Measurements from ENCODE around the gene KCTD5. TPM values are rescaled to one million over a fixed set of nuclear protein-coding genes. Genes with fewer than 3 reads are reported as not detected.
A peak's percentile ranks its signal among the peaks of the same experiment; 100 is the strongest.
"Not testable (repeated sequence)": the region's sequence is repeated elsewhere in the genome, so short reads cannot be mapped to it uniquely, and the experiment has no call there.

KCTD5 gene
- total and polyA plus RNA-seq, 4 donors, result 9.7 to 15.5 (median 13.7) TPM

DNA sequence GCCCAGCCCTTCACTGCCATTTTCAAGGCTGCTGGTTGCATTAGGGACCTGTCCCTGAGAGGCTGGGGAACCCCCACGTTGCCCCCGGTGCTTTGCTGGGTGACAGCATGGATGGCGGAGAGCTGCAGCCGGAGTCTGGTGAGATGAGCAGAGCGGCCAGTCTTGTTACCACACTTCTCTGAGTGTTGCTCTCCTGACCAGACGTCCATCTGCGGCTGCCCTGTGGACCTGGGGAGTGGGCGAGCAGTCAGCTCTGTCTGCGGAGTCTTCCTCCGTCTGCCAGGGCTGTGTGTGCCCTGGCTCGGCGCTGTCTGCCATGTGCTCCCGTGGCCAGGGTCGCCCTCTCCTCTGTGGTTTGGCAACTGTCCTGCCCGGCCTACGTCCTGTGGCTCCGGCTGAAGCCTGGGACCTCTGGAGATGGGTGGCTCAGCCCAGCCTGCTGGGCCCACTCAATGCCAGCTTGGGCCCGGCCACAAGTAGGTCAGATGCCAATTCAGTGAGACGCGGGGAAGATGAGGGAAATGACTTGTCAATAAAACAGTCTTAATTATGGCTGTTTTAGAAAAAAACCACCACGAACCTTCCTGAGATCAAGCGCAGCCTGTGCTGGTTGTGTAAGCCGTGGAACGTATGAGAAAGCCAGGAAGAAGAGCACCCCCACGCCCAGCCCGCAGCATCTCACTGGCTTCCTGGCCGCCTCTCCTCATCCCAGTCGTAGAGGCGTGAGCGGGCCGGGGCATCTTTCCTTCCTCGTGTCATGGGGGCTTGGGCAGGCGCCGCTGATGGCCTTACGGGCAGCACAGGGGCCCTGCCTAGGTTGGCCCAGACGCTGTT, 7.9 kb downstream of the KCTD5 start:
- intact Hi-C loops (cut with DNase I), result no loop called here
- Histone ChIP-seq H3K36me3 (ENCODE audit: control insufficient read depth in 1 of 2, insufficient read depth in 2 of 2, low read length in 1 of 2) (no peaks in the 10 kb centered on the region), H3K27me3 (ENCODE audit: control insufficient read depth in 1 of 2, insufficient read depth in 2 of 2, low read length in 1 of 2) (no peaks in the 10 kb centered on the region), H3K4me1 (ENCODE audit: control insufficient read depth in 1 of 2, insufficient read depth in 2 of 2, low read length in 2 of 2) (no peaks in the 10 kb centered on the region), H3K4me3 (ENCODE audit: low read length in 2 of 2) (no peak overlapping the region), H3K27ac (ENCODE audit: low read depth in 1 of 2, low read length in 2 of 2) (no peak overlapping the region), H3K9me3 (ENCODE audit: control insufficient read depth, low read length) (no peaks in the 10 kb centered on the region)
- ATAC-seq (ENCODE audit: low FRiP score), result no peak
- DNase-seq, result peak in 1 of 2 donors; percentile 69
- 86 to 87% methylated on average over 36 of the region's 36 CpGs for WGBS, 2 donors

DNA sequence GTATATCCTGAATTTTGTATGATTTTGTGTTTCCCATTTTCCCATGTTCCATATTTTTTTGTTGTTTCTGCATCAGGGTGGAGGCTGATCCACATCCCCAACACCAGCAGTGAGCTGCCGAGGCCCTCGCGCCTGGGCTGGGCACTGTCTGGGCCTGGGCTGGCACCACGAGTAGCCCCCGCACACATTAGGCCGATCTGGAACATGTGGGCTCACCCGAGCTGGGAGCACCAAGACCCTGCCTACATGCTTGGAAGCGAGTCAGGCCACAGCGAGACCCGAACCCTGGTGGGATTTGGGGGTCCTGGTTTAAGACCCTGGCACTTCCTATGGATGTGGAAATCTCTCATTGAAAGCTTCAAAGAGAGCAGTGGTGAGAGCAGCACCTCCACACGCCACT, 8.5 kb downstream of the KCTD5 start:
- Histone ChIP-seq H3K36me3 (ENCODE audit: control insufficient read depth in 1 of 2, insufficient read depth in 2 of 2, low read length in 1 of 2) (no peaks in the 10 kb centered on the region), H3K27ac (ENCODE audit: low read depth in 1 of 2, low read length in 2 of 2) (no peak overlapping the region), H3K4me3 (ENCODE audit: low read length in 2 of 2) (no peak overlapping the region), H3K9me3 (ENCODE audit: control insufficient read depth, low read length) (no peaks in the 10 kb centered on the region), H3K4me1 (ENCODE audit: control insufficient read depth in 1 of 2, insufficient read depth in 2 of 2, low read length in 2 of 2) (no peaks in the 10 kb centered on the region), H3K27me3 (ENCODE audit: control insufficient read depth in 1 of 2, insufficient read depth in 2 of 2, low read length in 1 of 2) (no peaks in the 10 kb centered on the region)
- ATAC-seq (ENCODE audit: low FRiP score) (no peak), DNase-seq (no peak)
- 92 to 93% methylated on average over 11 of the region's 11 CpGs for WGBS, 2 donors
- intact Hi-C loops (cut with DNase I), result no loop called here

DNA sequence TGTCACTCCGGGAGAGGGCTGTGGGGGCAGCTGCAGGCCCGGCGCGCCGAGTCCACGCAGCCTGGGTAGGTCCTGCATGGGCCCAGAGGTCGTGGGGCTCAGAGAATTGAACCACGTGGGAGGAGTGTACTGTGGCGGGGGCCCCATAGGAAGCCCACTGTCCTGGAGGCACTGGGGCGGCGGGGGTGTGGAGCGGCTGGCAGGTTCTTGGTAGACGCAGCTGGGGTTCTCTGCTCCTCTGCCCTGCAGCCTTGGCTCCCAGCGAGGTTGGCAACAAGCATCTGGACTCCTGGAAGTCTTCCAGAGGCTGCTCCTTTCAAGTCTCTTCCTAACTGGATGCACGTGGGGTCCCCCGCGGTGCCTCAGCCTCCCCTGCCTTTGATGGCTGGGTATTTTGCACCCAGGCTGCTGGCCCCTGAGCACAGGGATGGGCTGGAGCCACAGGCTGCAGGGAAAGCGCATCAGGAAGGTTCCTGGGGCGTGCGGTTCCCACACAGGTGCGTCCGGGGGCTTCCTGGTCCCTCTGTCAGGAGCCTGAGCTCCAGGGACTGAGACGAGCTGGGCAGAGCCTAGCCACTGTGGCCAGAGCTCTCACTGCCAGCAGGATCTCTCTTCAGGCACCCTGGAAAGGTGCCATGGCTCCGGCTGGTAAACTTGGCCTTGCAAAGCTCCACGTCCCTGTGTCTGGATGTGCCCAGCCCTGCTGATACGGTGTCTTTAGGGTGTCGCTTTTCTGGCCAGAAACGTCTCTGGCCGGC, 9.3 kb downstream of the KCTD5 start:
- no peak overlapping the region for H3K4me3 ChIP-seq (ENCODE audit: low read length in 2 of 2)
- H3K27ac ChIP-seq (ENCODE audit: low read depth in 1 of 2, low read length in 2 of 2), result no peak overlapping the region
- 79% methylated on average over 29 of the region's 29 CpGs for WGBS, 2 donors
- DNase-seq (no peak), ATAC-seq (ENCODE audit: low FRiP score) (no peak)
- H3K4me1 ChIP-seq (ENCODE audit: control insufficient read depth in 1 of 2, insufficient read depth in 2 of 2, low read length in 2 of 2), result no peaks in the 10 kb centered on the region
- no peaks in the 10 kb centered on the region for H3K36me3 ChIP-seq (ENCODE audit: control insufficient read depth in 1 of 2, insufficient read depth in 2 of 2, low read length in 1 of 2)
- H3K27me3 ChIP-seq (ENCODE audit: control insufficient read depth in 1 of 2, insufficient read depth in 2 of 2, low read length in 1 of 2), result no peaks in the 10 kb centered on the region
- no peaks in the 10 kb centered on the region for H3K9me3 ChIP-seq (ENCODE audit: control insufficient read depth, low read length)
- intact Hi-C loops (cut with DNase I), result no loop called here

DNA sequence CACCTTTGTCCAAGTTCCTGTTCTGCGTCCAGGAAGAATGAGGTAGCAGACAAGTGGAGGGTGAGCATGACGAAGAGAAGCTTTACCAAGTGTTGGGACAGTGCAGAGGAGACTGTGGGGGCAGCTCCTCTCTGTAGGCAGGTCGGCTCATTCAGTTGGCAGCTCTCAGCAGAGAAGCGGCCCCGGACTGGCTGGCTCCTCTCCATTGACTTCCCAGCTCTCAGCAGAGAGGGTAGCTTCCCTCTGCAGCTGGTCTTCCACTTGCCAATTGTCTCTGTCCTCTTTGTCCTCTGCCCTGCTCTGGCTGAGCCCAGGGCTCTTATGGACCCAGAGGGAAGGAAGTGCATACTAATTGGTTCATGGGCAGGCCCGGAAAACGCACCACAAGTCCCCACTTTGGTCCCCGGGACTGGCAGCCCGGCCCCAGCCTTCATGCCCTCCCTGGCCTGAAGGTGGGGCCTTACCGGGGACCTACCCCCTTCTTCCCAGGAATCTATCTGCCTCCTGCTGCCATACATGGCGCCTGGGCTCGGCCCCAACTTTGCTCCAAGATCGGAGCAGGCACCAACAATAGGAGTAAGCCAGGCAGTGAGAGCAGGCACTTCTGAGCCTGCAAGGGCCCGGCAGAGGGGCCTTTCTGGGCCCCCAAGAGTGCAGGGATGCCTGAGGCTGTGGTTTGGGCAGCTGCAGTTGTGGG, 10.1 kb downstream of the KCTD5 start:
- no peaks in the 10 kb centered on the region for H3K9me3 ChIP-seq (ENCODE audit: control insufficient read depth, low read length)
- no peak overlapping the region for H3K27ac ChIP-seq (ENCODE audit: low read depth in 1 of 2, low read length in 2 of 2)
- no peaks in the 10 kb centered on the region for H3K27me3 ChIP-seq (ENCODE audit: control insufficient read depth in 1 of 2, insufficient read depth in 2 of 2, low read length in 1 of 2)
- H3K4me3 ChIP-seq (ENCODE audit: low read length in 2 of 2), result no peak overlapping the region
- intact Hi-C loops (cut with DNase I), result no loop called here
- no peak for ATAC-seq (ENCODE audit: low FRiP score)
- H3K4me1 ChIP-seq (ENCODE audit: control insufficient read depth in 1 of 2, insufficient read depth in 2 of 2, low read length in 2 of 2), result no peaks in the 10 kb centered on the region
- H3K36me3 ChIP-seq (ENCODE audit: control insufficient read depth in 1 of 2, insufficient read depth in 2 of 2, low read length in 1 of 2), result no peaks in the 10 kb centered on the region
- WGBS, 2 donors, result 72 to 73% methylated on average over 14 of the region's 14 CpGs
- no peak for DNase-seq

DNA sequence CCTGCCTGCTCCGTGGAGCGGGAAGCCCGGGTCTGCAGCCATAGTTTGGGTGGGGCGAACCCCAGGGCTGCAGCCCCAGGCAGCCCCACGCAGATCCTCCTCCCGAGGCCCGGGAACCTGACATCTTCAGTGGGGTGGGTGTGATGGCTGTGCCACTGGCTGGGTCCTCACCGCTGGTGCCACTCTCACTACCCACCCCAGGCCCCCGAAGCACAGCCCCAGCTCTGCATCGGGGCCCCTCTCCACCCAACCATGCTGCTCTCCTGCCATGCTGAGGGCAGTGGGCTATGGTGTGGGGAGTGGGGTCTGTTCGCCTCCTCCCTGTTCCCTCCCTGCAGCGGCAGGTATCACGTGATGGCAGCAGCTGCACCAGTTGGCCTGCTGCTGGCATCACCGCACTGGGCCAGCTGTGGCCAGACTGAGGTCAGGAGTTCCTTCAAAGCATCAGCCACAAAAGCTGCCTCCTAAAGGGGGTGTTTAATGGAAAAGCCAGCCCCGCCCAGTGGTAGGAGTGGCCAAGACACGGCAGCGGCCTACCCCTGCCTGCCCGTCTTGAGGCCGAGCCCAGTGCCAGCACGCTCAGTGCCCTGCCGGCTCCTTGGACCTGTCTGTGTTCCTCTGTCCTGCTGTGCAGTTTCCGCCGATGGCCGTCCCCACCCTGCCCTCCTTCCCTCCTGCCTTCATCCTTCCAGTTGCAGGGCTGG, 10.8 kb downstream of the KCTD5 start:
- Histone ChIP-seq H3K4me1 (ENCODE audit: control insufficient read depth in 1 of 2, insufficient read depth in 2 of 2, low read length in 2 of 2) (no peaks in the 10 kb centered on the region), H3K27ac (ENCODE audit: low read depth in 1 of 2, low read length in 2 of 2) (no peak overlapping the region)
- 79 to 82% methylated on average over 24 of the region's 24 CpGs for WGBS, 2 donors

DNA sequence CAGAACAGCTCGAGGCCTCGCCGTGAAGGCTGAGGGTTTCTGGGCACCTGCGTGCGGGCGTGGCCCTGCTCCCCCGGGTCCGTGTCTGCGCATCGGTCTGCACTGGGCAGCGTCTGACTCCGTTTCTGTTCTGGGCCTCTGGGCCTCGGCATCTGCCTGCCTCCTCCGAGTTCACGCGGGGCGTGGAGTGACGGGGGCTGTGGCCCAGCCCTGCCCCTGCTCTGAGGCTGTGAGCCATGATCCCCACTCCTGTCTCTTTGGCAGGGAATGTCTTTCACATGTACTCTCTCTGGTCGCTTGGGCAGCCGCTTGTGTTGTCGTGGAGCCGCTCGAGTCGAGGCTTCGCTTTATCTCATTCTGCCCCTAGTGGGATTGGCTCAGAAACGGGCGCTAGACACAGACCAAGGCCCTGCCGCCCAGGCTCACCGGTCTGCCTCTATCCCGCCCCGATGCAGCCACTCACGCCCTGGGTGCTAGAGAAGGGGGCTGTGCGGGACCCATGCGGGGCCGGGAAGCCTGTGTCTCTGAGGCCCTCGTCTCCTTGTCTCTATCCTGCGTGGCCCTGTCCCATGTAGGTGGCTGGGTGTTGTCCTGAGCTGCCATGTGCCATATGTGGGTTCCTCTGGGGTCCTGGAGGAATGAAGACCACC, 14.4 kb downstream of the KCTD5 start:
- H3K36me3 ChIP-seq (ENCODE audit: control insufficient read depth in 1 of 2, insufficient read depth in 2 of 2, low read length in 1 of 2); H3K27me3 ChIP-seq (ENCODE audit: control insufficient read depth in 1 of 2, insufficient read depth in 2 of 2, low read length in 1 of 2); H3K9me3 ChIP-seq (ENCODE audit: control insufficient read depth, low read length); DNase-seq; H3K27ac ChIP-seq (ENCODE audit: low read depth in 1 of 2, low read length in 2 of 2); ATAC-seq (ENCODE audit: low FRiP score); H3K4me3 ChIP-seq (ENCODE audit: low read length in 2 of 2); intact Hi-C loops (cut with DNase I); H3K4me1 ChIP-seq (ENCODE audit: control insufficient read depth in 1 of 2, insufficient read depth in 2 of 2, low read length in 2 of 2): not testable (repeated sequence)
- 92% methylated on average over 30 to 35 of the region's 37 CpGs for WGBS, 2 donors

More for the DNA sequence above, 10.8 kb downstream of the KCTD5 start:
- intact Hi-C loops (cut with DNase I), result no loop called here
- H3K4me3 ChIP-seq (ENCODE audit: low read length in 2 of 2), result no peak overlapping the region
- no peaks in the 10 kb centered on the region for H3K27me3 ChIP-seq (ENCODE audit: control insufficient read depth in 1 of 2, insufficient read depth in 2 of 2, low read length in 1 of 2)
- DNase-seq (no peak), ATAC-seq (ENCODE audit: low FRiP score) (no peak)
- no peaks in the 10 kb centered on the region for H3K9me3 ChIP-seq (ENCODE audit: control insufficient read depth, low read length)
- H3K36me3 ChIP-seq (ENCODE audit: control insufficient read depth in 1 of 2, insufficient read depth in 2 of 2, low read length in 1 of 2), result no peaks in the 10 kb centered on the region

DNA sequence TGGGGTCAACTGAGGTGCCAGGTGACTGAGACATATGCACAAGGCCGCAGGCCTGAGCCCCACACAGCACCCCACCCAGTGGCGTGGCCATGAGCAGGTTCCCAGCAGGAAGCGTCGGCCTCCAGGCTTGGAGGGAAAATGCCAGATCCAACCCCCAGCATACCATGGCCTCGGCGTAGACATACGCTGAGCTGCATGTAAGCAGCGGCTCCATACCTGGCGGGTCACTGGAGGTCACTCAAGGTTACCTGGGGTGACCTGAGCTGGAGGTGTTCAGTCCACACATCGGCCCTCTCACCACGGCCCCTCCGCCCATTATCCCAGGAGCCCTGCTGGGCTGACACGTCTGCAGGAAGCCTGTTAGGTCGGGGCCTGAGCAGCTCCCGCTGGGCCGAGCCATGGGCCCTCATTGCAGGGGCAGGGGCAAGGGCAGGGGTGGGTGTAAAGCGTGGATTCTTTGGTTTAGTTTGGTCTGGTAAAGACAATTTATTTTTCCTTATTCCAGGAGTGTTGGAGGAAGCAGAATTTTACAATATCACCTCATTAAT, 15.2 kb downstream of the KCTD5 start:
- 91 to 93% methylated on average over 17 of the region's 17 CpGs for WGBS, 2 donors
- Histone ChIP-seq H3K4me1 (ENCODE audit: control insufficient read depth in 1 of 2, insufficient read depth in 2 of 2, low read length in 2 of 2) (no peaks in the 10 kb centered on the region), H3K27me3 (ENCODE audit: control insufficient read depth in 1 of 2, insufficient read depth in 2 of 2, low read length in 1 of 2) (no peaks in the 10 kb centered on the region), H3K9me3 (ENCODE audit: control insufficient read depth, low read length) (no peaks in the 10 kb centered on the region), H3K36me3 (ENCODE audit: control insufficient read depth in 1 of 2, insufficient read depth in 2 of 2, low read length in 1 of 2) (no peaks in the 10 kb centered on the region), H3K27ac (ENCODE audit: low read depth in 1 of 2, low read length in 2 of 2) (no peak overlapping the region), H3K4me3 (ENCODE audit: low read length in 2 of 2) (no peak overlapping the region)
- intact Hi-C loops (cut with DNase I), result no loop called here
- DNase-seq, result no peak
- ATAC-seq (ENCODE audit: low FRiP score), result no peak
